Activated T-cell treated with anti-CD3 and anti-CD28 coated beads, Interleukin-2, amount 50 U/mL, for 4 hours (primary cell): Measurements from ENCODE around the gene AGT. TPM values are rescaled to one million over a fixed set of nuclear protein-coding genes. Genes with fewer than 3 reads are reported as not detected.
"Not testable (repeated sequence)": the region's sequence is repeated elsewhere in the genome, so short reads cannot be mapped to it uniquely, and the experiment has no call there.

Experiments used
- ATAC-seq, 2 donors: fragments of 200-7000 bp; cut with Tn5 transposase; one replicate each; pipeline ENCODE4 v1.10.0; 2021
- DNase-seq: peaks from one replicate; pipeline ENCODE4 v3.0.0-alpha.2; 2020
- H3K27me3 Mint-ChIP-seq: one replicate; pipeline ENCODE4 v1.8.0; 2021; ENCODE audit warnings: low read depth, mixed read lengths
- H3K36me3 Mint-ChIP-seq: one replicate; pipeline ENCODE4 v1.8.0; 2022; ENCODE audit warnings: mixed read lengths; ENCODE audit not compliant: insufficient read depth
- H3K4me1 Mint-ChIP-seq: one replicate; pipeline ENCODE4 v1.8.0; 2021; ENCODE audit warnings: low read depth, mixed read lengths
- H3K4me3 Mint-ChIP-seq: one replicate; pipeline ENCODE4 v1.8.0; 2021; ENCODE audit warnings: mild to moderate bottlenecking, moderate library complexity, mixed read lengths
- H3K9me3 Mint-ChIP-seq: one replicate; pipeline ENCODE4 v1.8.0; 2021; ENCODE audit warnings: mixed read lengths
- total RNA-seq, 3 donors: library from RNA; stranded (reverse); gene quantifications; one replicate each; pipeline ENCODE4 v1.2.1, GENCODE V29; 2021

AGT gene
- total RNA-seq, 3 donors from 2014 or later = 0.66 to 0.79 (median 0.68) TPM

GRCh38 chr1:230725256-230726012 is 11.5 kb upstream of the AGT start:
- H3K4me3 Mint-ChIP-seq = no peak overlapping the region
- DNase-seq (no peak), ATAC-seq (no peak)
- H3K27me3 Mint-ChIP-seq = peaks cover 2% of the 10 kb centered on the region
- H3K9me3 Mint-ChIP-seq = peaks cover 4% of the 10 kb centered on the region
- H3K36me3 Mint-ChIP-seq = no peaks in the 10 kb centered on the region
- no peaks in the 10 kb centered on the region for H3K4me1 Mint-ChIP-seq

- not testable (repeated sequence) for DNase-seq, H3K27me3 Mint-ChIP-seq, H3K9me3 Mint-ChIP-seq, H3K36me3 Mint-ChIP-seq, H3K4me3 Mint-ChIP-seq, ATAC-seq, H3K4me1 Mint-ChIP-seq
Observed at GRCh38 chr1:230721849-230722522, 8.1 kb upstream of the AGT start.

DNA sequence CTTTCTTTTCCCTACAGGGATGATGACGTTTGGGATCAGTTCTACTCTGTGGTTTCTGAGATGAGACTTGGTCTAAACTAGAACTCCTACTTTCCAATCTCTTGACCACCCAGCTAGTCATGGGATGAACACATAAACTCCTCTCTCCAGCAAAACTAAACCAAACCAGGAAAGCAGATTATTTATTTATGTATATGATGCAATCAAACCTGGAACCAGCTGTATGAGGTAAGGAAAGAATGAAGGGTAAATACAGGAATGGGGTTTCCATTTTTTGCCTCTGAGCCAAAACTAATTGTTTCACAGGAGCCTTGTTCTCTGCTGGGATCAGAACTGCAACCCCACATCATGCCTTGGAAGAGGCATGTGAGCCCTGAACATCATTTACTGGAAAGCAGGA is 3.3 kb upstream of the AGT start:
- no peaks in the 10 kb centered on the region for H3K27me3 Mint-ChIP-seq
- DNase-seq = no peak
- no peaks in the 10 kb centered on the region for H3K4me1 Mint-ChIP-seq
- H3K9me3 Mint-ChIP-seq = peaks cover 8% of the 10 kb centered on the region
- no peak overlapping the region for H3K4me3 Mint-ChIP-seq
- no peak for ATAC-seq
- H3K36me3 Mint-ChIP-seq = no peaks in the 10 kb centered on the region

GRCh38 chr1:230716453-230716852 is 2.5 kb upstream of the AGT start:
- not testable (repeated sequence) for H3K9me3 Mint-ChIP-seq, H3K4me1 Mint-ChIP-seq, H3K36me3 Mint-ChIP-seq

DNA sequence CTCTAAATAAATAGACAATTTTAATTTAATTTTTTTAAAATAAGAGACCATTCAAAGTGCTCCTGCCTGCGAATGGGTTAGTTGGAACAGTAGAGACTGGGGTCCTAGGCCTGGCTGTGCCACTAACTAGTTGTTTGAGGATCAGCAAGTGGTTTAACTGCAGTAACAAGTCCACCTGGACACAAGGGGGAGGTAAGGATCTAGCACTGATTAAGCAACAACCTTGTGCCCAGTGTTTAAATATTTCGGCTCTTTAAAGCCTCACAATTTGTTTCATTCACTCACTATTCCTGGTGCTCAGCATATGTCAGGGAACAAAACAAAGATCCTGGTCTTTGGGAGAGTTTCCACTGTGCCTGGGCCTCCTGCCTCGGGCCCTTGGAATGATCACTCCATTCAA is 1.6 kb upstream of the AGT start:
- no peaks in the 10 kb centered on the region for H3K27me3 Mint-ChIP-seq
- H3K4me1 Mint-ChIP-seq = no peaks in the 10 kb centered on the region
- peaks cover 4% of the 10 kb centered on the region for H3K9me3 Mint-ChIP-seq
- H3K36me3 Mint-ChIP-seq = no peaks in the 10 kb centered on the region
- DNase-seq (no peak), ATAC-seq (no peak)
- H3K4me3 Mint-ChIP-seq = no peak overlapping the region

More at GRCh38 chr1:230716453-230716852, 2.5 kb upstream of the AGT start:
- not testable (repeated sequence) for H3K4me3 Mint-ChIP-seq, DNase-seq, ATAC-seq, H3K27me3 Mint-ChIP-seq

GRCh38 chr1:230713547-230713914 is 391 bp downstream of the AGT start:
- Mint-ChIP-seq H3K9me3 (peaks cover 4% of the 10 kb centered on the region), H3K36me3 (no peaks in the 10 kb centered on the region), H3K4me1 (no peaks in the 10 kb centered on the region), H3K27me3 (peaks cover 4% of the 10 kb centered on the region), H3K4me3 (no peak overlapping the region)
- no peak for ATAC-seq
- DNase-seq = no peak

GRCh38 chr1:230713138-230713537 is 784 bp downstream of the AGT start:
- Mint-ChIP-seq H3K27me3 (peaks cover 4% of the 10 kb centered on the region), H3K4me1 (no peaks in the 10 kb centered on the region), H3K9me3 (peaks cover 4% of the 10 kb centered on the region), H3K4me3 (no peak overlapping the region), H3K36me3 (no peaks in the 10 kb centered on the region)
- DNase-seq (no peak), ATAC-seq (no peak)

- Mint-ChIP-seq H3K36me3 (no peaks in the 10 kb centered on the region), H3K4me1 (no peaks in the 10 kb centered on the region), H3K4me3 (no peak overlapping the region), H3K27me3 (peaks cover 4% of the 10 kb centered on the region), H3K9me3 (peaks cover 4% of the 10 kb centered on the region)
- DNase-seq (no peak), ATAC-seq (no peak)
Observed at GRCh38 chr1:230712470-230712942, 1.4 kb downstream of the AGT start.

DNA sequence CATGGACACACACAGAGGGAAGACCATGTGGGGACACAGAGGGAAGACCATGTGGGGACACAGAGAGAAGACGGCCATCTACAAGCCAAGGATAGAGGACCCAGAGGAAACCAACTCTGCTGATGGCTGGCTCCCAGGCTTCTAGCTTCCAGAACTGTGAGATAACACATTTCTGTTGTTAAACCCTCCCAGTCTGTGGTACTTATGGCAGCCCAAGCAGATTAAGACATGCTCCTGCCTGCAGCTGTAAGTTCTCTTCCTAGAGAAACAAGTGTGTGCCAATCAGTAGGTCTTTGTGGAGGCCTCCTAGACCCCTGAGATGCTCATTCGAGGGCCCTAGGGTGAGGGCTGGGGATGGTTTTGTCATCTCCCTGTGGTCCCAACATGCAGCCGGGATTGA is 2.7 kb downstream of the AGT start:
- no peaks in the 10 kb centered on the region for H3K9me3 Mint-ChIP-seq
- H3K4me3 Mint-ChIP-seq = no peak overlapping the region
- ATAC-seq = no peak
- H3K27me3 Mint-ChIP-seq = peaks cover 4% of the 10 kb centered on the region
- DNase-seq = no peak
- H3K36me3 Mint-ChIP-seq = no peaks in the 10 kb centered on the region
- H3K4me1 Mint-ChIP-seq = no peaks in the 10 kb centered on the region

GRCh38 chr1:230710543-230710904 is 3.4 kb downstream of the AGT start:
- H3K4me3 Mint-ChIP-seq = no peak overlapping the region
- DNase-seq (no peak), ATAC-seq (no peak)
- peaks cover 4% of the 10 kb centered on the region for H3K27me3 Mint-ChIP-seq
- no peaks in the 10 kb centered on the region for H3K9me3 Mint-ChIP-seq
- no peaks in the 10 kb centered on the region for H3K4me1 Mint-ChIP-seq
- H3K36me3 Mint-ChIP-seq = no peaks in the 10 kb centered on the region

- Mint-ChIP-seq H3K4me1 (no peaks in the 10 kb centered on the region), H3K27me3 (peaks cover 4% of the 10 kb centered on the region), H3K9me3 (no peaks in the 10 kb centered on the region), H3K4me3 (no peak overlapping the region), H3K36me3 (no peaks in the 10 kb centered on the region)
- no peak for ATAC-seq
- DNase-seq = no peak
Observed at GRCh38 chr1:230709619-230710542, 4.0 kb downstream of the AGT start.

DNA sequence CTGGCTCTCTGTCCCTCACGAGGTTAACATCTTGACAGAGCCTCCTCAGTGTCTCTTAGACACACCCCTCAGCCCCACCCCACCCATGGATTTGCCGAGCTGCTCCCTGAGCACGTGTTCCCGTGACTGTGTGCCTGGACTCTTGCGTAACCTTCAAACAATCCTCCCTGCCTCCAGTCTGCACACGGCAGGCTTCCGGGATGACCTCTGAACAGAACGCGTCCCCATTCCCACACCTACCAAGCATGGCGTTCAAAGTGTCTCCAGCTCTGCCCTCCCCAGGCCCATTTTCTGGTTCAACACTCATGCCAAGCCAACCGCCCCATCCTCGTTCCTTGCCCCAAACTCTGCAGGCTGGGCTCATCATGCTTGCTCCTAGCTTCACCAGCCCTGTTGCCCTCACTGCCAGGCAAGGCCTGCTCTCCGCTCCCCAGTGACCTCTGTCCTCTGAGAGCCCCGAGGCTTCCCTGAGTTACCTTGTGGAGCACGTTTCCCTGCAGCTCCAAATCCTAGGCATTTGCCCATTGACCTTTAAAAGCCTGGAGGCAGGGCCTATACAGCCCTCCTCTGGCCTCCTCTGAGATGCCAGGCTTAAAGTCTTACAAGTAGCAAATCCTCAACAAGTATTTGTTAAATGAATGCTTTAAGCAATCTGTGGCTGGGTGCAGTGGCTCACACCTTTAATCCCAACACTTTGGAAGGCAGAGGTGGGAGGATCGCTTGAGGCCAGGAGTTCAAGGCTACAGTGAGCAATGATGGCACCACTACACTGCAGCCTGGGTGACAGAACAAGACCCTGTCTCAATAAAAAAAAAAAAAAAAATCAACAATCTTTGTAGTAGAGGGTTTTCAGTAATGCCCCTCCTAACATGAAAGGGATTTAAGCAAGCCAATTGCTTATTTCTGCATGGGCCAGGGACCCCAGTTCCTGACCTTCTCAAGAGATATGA is 5.0 kb downstream of the AGT start:
- Mint-ChIP-seq H3K9me3 (no peaks in the 10 kb centered on the region), H3K4me1 (no peaks in the 10 kb centered on the region), H3K36me3 (no peaks in the 10 kb centered on the region), H3K4me3 (no peak overlapping the region), H3K27me3 (peaks cover 4% of the 10 kb centered on the region)
- ATAC-seq = no peak
- DNase-seq = no peak

DNA sequence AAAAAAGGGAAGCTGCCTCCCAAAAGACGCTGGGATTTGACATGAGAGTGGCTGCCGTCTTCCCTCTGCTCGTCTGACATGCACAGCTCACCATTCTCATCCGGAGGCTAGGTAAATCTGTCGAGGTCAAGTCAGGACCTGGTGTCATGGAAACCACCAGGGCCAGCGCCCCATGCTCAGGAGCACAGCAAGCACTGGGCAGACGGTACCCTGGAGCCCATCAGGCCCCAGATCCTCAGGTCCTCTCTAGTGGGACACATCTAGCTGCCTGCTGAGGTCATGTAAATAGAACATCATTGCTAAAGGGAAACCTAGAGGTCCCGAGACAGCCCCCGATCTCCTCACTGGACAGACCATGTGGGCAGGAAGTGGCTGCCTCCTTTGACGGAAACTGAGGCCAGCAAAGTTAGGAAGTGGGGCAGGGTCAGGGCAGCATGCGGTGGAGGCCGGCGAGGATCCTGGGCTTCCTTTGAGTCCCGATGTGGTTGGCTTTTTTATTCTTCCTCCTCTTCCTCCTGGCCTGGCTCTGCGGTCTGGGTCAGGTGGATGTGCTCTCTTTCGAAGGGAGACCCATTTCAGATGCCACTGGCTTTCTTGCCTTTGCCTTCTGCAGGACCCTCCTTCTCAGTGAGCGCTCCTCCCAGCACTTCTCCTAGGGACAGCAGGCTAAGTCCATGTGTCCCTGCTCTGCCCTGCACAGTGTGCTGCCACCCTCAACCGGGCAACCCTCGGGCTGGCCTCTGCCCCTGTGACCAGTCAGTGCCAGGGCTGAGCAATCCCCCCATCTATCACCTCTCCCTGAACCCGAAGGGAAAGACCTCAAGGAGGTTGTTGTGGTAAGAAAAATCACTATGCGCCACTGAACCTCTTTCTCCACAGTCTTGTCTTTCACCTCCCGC is 5.9 kb downstream of the AGT start:
- peaks cover 4% of the 10 kb centered on the region for H3K27me3 Mint-ChIP-seq
- DNase-seq = no peak
- H3K4me3 Mint-ChIP-seq = no peak overlapping the region
- no peaks in the 10 kb centered on the region for H3K4me1 Mint-ChIP-seq
- H3K9me3 Mint-ChIP-seq = no peaks in the 10 kb centered on the region
- H3K36me3 Mint-ChIP-seq = no peaks in the 10 kb centered on the region
- ATAC-seq = no peak
